ENCODE measurements around the gene VAMP5. TPM values are rescaled to one million over a fixed set of nuclear protein-coding genes. Genes with fewer than 3 reads are reported as not detected.

The VAMP5 gene
- total and polyA plus RNA-seq, 10 of the 15 experiments (the other 5 are each of a cell fraction or from before 2014, with no cell fraction given), result 3.8 to 52.7 (median 24.1) TPM

- Histone ChIP-seq H3K4me2 (ENCODE audit: control insufficient read depth, insufficient read depth) (peak overlapping the region; percentile 38), H3K27ac (ENCODE audit: control insufficient read depth, insufficient read depth) (no peak overlapping the region), H3K4me1 (ENCODE audit: control insufficient read depth, insufficient read depth, low read length) (peaks cover 4% of the 10 kb centered on the region; the same call in 1 of the 2 replicates), H2AFZ (ENCODE audit: control insufficient read depth, low read depth, low read length) (no peak overlapping the region), H3K27me3 (replicated peaks in 1 of 2; ENCODE audit: control insufficient read depth in 2 of 2, insufficient read depth in 2 of 2, low read length in 1 of 2) (no peaks in the 10 kb centered on the region), H4K20me1 (ENCODE audit: control insufficient read depth, insufficient read depth) (no peaks in the 10 kb centered on the region), H3K79me2 (ENCODE audit: control insufficient read depth, insufficient read depth, low read length) (peaks cover 41% of the 10 kb centered on the region), H3K4me3 (peak overlapping the region; percentile 74; the same call in 1 of the 2 replicates), H3K9me3 (replicated peaks; ENCODE audit: control insufficient read depth, insufficient read depth, low read length) (no peaks in the 10 kb centered on the region), H3K36me3 (ENCODE audit: control insufficient read depth in 2 of 2, insufficient read depth in 2 of 2, low read length in 1 of 2) (peaks cover 0 to 6% of the 10 kb centered on the region in 2 experiments; a peak in 2 of 4 replicates), H3K9ac (ENCODE audit: control insufficient read depth, insufficient read depth, low read length) (no peak overlapping the region)
- in situ Hi-C loops (cut with MboI), result no loop called here
- no TSS peak for BruUV-seq (replicated peaks)
- 88% methylated on average over 17 of the region's 17 CpGs for WGBS (ENCODE audit: insufficient coverage, insufficient replicate concordance, low lambda C conversion rate, missing lambda C conversion rate)
- intact Hi-C loops (cut with micrococcal nuclease; ENCODE audit: unreplicated experiment), result loop anchor here (5.0 kb wide), 1 partner anchor 78 kb away; the partner anchor contains the start of gene MAT2A
- no peak for FAIRE-seq
- ATAC-seq, result no peak
- RAD21 ChIA-PET (ENCODE audit: unreplicated experiment), result no interaction called here
- no peak for DNase-seq (ENCODE audit: low read depth, low spot score)
- CTCF ChIA-PET, result interaction anchor here (0.7 to 1.0 kb wide), 4 partner anchors 39 to 464 kb away, joined by 3 read pairs; no protein-coding TSS in a partner anchor
- SMC1A ChIA-PET (ENCODE audit: uncharacterized antibody, unreplicated experiment), result no interaction called here
- POLR2A ChIA-PET, result interaction anchor here (0.6 to 1.1 kb wide), 5 partner anchors 21 to 555 kb away, joined by 4 to 5 read pairs (median 4); no protein-coding TSS in a partner anchor
- TF ChIP-seq, protein P1, sequence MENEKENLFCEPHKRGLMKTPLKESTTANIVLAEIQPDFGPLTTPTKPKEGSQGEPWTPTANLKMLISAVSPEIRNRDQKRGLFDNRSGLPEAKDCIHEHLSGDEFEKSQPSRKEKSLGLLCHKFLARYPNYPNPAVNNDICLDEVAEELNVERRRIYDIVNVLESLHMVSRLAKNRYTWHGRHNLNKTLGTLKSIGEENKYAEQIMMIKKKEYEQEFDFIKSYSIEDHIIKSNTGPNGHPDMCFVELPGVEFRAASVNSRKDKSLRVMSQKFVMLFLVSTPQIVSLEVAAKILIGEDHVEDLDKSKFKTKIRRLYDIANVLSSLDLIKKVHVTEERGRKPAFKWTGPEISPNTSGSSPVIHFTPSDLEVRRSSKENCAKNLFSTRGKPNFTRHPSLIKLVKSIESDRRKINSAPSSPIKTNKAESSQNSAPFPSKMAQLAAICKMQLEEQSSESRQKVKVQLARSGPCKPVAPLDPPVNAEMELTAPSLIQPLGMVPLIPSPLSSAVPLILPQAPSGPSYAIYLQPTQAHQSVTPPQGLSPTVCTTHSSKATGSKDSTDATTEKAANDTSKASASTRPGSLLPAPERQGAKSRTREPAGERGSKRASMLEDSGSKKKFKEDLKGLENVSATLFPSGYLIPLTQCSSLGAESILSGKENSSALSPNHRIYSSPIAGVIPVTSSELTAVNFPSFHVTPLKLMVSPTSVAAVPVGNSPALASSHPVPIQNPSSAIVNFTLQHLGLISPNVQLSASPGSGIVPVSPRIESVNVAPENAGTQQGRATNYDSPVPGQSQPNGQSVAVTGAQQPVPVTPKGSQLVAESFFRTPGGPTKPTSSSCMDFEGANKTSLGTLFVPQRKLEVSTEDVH (IDR thresholded peaks at IDR 0.05; ENCODE audit: low read depth, partially characterized antibody), result no peak
- TF ChIP-seq CHD4 (IDR thresholded peaks at IDR 0.05) (no peak), NFIC (IDR thresholded peaks at IDR 0.05; ENCODE audit: low read depth, low read length) (no peak), IKZF2 (IDR thresholded peaks at IDR 0.05) (no peak), IKZF1 (conservative IDR thresholded peaks at IDR 0.05) (no peak), SKIL (IDR thresholded peaks at IDR 0.05; ENCODE audit: low read depth, poor library complexity, severe bottlenecking) (no peak), BACH1 (IDR thresholded peaks at IDR 0.05; ENCODE audit: borderline replicate concordance) (no peak), RCOR1 (conservative IDR thresholded peaks at IDR 0.05; ENCODE audit: low read depth, low read length) (no peak), ZNF207 (IDR thresholded peaks at IDR 0.05; ENCODE audit: borderline replicate concordance) (no peak), BMI1 (IDR thresholded peaks at IDR 0.05; ENCODE audit: borderline replicate concordance) (no peak), RUNX3 (IDR thresholded peaks at IDR 0.05; ENCODE audit: low read length) (no peak), MEF2A (IDR thresholded peaks at IDR 0.05; ENCODE audit: insufficient read depth, low read depth, low read length) (no peak), MXI1 (IDR thresholded peaks at IDR 0.05; ENCODE audit: low read depth, low read length) (no peak)
- TF ChIP-seq, protein P2, sequence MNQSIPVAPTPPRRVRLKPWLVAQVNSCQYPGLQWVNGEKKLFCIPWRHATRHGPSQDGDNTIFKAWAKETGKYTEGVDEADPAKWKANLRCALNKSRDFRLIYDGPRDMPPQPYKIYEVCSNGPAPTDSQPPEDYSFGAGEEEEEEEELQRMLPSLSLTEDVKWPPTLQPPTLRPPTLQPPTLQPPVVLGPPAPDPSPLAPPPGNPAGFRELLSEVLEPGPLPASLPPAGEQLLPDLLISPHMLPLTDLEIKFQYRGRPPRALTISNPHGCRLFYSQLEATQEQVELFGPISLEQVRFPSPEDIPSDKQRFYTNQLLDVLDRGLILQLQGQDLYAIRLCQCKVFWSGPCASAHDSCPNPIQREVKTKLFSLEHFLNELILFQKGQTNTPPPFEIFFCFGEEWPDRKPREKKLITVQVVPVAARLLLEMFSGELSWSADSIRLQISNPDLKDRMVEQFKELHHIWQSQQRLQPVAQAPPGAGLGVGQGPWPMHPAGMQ (IDR thresholded peaks at IDR 0.05; ENCODE audit: borderline replicate concordance), result no peak
- TF ChIP-seq, protein P3, sequence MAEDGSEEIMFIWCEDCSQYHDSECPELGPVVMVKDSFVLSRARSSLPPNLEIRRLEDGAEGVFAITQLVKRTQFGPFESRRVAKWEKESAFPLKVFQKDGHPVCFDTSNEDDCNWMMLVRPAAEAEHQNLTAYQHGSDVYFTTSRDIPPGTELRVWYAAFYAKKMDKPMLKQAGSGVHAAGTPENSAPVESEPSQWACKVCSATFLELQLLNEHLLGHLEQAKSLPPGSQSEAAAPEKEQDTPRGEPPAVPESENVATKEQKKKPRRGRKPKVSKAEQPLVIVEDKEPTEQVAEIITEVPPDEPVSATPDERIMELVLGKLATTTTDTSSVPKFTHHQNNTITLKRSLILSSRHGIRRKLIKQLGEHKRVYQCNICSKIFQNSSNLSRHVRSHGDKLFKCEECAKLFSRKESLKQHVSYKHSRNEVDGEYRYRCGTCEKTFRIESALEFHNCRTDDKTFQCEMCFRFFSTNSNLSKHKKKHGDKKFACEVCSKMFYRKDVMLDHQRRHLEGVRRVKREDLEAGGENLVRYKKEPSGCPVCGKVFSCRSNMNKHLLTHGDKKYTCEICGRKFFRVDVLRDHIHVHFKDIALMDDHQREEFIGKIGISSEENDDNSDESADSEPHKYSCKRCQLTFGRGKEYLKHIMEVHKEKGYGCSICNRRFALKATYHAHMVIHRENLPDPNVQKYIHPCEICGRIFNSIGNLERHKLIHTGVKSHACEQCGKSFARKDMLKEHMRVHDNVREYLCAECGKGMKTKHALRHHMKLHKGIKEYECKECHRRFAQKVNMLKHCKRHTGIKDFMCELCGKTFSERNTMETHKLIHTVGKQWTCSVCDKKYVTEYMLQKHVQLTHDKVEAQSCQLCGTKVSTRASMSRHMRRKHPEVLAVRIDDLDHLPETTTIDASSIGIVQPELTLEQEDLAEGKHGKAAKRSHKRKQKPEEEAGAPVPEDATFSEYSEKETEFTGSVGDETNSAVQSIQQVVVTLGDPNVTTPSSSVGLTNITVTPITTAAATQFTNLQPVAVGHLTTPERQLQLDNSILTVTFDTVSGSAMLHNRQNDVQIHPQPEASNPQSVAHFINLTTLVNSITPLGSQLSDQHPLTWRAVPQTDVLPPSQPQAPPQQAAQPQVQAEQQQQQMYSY (CRISPR knock-in tag; IDR thresholded peaks at IDR 0.05), result no peak
Measured at GRCh38 chr2:85615413-85615728, 31.1 kb downstream of the VAMP5 start.

Data from GM12878 (cell line).